NOMO-1 treated with DMSO at 0.1 percent for 48 hours (cell line): Measurements from ENCODE around the gene NDRG3.
A peak's percentile ranks its signal among the peaks of the same experiment; 100 is the strongest.

Experiments
- DNase-seq: peaks from one replicate; lab custom pipeline; 2025; ENCODE audit not compliant: unreplicated experiment; lab: John Stamatoyannopoulos, UW

NDRG3 gene

GRCh38 chr20:36761125-36761524 lies 15.2 kb upstream of the NDRG3 start:
- no peak for DNase-seq

DNA sequence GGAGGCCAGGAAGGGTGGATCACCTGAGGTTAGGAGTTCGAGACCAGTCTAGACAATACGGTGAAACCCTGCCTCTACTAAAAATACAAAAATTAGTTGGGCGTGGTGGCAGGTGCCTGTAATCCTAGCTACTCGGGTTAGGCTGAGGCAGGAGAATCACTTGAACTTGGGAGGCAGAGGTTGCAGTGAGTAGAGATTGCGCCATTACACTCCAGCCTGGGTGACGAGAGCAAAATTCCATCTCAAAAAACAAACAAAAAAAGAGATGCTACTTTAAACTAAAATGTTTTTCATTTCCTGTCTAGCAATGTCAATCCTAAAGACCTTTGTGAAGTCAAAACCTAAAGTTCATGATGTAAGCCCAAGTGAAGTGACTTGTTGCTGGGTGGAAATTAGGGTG lies 14.8 kb upstream of the NDRG3 start:
- no peak for DNase-seq

DNA sequence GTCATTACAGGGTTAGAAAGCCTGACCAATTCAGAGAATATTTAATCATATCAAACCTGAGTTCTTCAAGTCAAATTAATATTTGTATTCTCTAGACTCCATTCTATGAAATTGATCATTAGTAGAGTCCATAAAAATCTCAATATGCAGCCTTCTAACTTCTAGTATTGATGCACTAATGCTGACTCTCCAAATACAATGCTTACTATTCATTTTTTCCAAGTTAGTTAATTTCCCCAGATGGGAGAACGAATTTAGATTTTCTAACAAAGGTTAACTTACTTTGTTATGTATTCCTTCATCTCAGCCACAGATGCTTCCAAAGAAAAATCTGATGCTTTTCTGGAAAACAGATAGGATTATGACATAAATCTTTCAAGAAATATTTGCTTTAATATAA lies 12.4 kb upstream of the NDRG3 start:
- no peak for DNase-seq

- no peak for DNase-seq
Measured at GRCh38 chr20:36756496-36756895, 10.6 kb upstream of the NDRG3 start.

DNA sequence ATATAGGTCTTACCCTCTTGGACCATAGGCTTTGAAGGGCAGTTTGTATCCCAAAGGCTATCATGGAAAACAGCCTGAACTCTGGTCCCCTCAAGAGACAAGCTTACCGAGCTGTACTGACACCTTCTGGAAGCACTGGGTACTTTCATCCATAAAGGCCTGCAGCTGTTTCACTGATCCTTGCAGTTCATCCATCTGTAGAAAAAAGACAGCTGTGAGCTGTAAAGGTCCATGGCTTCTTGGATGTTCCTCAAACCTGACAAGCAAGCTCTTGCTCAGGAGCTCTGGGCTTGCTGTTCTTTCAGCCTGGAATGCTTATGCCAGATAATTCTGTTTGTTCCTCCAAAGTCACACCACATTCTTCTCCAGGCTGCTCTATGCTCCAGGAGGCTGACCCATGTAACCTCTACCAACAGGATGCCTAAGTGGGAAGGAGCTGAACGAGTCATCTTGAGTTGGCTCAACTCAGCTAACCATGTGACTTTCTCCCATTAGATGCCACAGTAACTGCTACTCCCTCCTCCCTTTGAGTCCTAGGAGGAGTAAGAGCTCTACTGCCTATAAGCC lies 8.8 kb upstream of the NDRG3 start:
- DNase-seq: peak; percentile 32

- no peak for DNase-seq
Measured at GRCh38 chr20:36752582-36752981, 6.7 kb upstream of the NDRG3 start.

- peak; percentile 10 for DNase-seq
Measured at GRCh38 chr20:36745234-36745926, 510 bp downstream of the NDRG3 start.

GRCh38 chr20:36744764-36745191 lies 1.1 kb downstream of the NDRG3 start:
- DNase-seq: no peak

DNA sequence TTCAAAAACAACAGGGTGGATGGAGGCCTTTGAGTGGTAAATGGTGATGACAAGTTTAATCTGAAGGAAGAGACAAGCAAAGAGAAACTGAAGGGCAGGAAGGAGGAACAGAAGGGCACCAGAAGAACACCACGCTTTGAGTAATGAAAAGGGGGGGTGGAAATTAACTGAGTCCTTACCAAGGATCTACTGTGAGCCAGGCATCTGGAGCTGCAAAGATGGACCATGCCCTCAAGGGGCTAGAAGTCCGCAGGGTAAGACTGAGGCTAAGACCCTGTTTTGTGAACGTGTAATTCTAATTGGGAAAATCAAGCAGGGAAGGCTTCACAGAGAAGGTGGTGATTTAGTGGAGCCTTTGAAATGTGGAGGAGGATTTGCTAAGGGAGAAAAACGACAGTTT lies 1.6 kb downstream of the NDRG3 start:
- no peak for DNase-seq

DNA sequence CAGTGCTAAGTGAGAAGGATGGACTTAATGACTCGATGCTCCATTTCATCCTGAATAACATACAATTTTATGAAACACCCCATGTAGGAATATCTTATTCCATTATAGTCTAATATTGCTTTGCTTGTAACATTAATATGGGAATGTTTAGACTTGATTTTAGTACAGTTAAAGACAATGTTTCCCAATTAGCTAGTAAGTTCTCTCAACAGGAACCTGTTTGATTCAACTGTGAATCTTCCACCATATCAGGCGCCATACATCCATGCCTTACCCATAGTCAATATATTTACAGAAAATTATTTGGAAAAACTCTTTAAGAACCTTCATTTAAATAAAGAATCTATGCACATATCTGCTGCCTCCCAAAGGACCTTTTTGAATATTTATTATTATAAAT lies 3.3 kb downstream of the NDRG3 start:
- DNase-seq: no peak

GRCh38 chr20:36741072-36741471 lies 4.8 kb downstream of the NDRG3 start:
- DNase-seq: no peak

- no peak for DNase-seq
Measured at GRCh38 chr20:36737183-36737499, 8.7 kb downstream of the NDRG3 start.

GRCh38 chr20:36736451-36737182 lies 9.3 kb downstream of the NDRG3 start:
- no peak for DNase-seq

DNA sequence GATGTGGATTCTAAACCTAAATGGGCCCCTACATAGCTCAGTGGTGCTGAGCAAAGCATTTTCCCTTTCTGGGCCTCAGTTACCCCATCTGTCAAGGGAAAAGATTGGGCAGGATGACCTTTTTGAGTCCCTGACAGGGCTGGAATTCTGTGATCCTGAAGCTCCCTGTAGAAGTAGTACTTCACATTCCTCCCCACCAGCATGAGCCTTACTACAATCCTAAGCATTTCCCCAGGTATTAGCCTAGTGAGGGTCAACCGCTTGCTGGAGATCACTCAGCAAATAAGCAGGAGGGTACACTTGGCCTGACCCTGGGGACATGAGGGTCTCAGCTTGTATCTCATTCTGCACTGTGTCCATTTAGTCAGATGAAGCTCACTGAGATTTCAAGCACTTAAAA lies 13.4 kb downstream of the NDRG3 start:
- no peak for DNase-seq

DNA sequence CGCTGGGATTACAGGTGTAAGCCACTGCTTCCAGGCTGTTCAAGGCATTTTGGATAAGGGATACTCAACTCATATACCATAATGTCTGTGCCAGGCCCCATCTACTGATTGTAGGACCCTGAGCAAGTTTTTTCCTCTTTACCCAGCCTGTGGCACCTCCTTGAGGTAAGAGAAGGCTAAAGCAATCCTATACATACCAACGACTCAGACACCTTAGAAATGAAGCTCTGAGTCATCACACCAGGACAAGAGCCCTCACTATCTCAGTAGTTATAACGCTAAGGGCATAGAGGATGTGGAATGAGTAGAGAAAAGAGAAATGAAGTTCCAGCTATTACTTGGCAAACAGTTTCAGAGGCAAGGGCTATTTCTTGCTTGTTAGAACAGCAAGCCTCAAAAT lies 16.9 kb downstream of the NDRG3 start:
- peak; percentile 24 for DNase-seq

DNA sequence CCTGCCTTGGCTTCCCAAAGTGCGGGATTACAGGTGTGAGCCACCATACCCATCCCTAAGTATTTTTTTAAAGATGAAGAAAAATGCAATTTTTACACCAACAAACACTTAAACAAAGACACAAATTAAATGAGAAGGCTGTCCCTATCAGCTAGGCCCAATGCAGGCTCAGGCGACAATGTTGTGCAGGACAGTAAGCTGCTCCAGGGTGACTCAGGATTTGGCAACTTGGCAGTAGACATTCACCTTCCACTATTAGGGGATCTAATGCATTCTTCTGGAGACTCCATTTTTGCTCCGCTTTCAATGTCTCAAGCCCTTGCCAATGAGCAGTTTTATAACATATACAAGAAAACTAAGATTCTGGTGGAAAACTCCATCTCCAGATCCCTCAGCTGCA lies 19.7 kb downstream of the NDRG3 start:
- DNase-seq: no peak

DNA sequence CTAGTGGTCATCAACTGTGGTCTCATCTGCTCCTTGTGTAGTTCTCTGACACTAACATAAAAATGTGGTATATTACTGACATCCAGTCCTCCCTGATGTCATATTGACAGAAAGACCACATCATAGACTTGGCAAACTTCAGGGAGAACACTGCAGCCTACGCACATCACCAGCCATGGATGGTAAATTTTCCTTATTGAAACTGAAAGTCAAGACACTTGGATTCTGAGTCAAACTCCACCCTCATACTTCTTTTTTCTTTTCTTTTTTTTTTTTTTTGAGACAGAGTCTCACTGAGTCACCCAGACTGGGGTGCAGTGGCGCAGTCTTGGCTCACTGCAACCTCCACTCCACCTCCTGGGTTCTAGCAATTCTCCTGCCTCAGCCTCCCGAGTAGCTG lies 25.4 kb downstream of the NDRG3 start:
- DNase-seq: no peak

- DNase-seq: no peak
Measured at GRCh38 chr20:36717657-36718056, 28.2 kb downstream of the NDRG3 start.

DNA sequence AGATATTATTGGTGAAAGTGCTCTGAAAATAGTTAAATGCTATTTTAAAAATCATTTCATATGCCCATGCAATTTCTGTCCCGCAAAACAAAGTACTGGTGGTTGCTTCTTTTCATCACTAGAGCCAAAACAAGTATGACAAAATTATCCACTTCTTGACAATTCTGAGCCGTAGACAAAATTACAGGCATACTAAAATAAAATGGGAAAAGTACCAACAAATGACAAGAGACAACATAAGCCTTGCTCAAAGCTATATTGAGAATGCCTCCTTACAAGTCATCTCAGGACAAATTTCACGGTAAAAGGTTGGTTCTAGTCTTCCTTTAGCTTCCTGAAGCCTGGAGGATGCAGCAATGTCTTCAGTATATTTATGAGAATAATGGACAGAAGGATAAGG lies 28.9 kb downstream of the NDRG3 start:
- no peak for DNase-seq

DNA sequence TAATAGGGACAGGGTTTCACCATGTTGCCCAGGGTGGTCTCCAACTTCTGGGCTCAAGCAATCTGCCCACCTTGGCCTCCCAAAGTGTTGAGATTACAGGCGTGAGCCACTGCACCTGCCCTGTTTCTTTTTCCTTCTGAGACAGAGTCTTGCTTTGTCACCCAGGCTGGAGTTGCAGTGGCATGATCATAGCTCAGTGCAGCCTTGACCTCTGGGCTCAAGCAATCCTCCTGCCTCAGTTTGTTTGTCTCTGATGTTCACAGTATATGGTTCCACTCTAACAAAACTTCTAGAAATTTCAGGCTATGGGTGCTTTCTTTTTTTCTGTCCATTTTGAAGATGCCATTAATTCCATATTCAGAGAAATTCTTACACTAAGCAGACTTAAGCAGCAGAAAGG lies 33.1 kb downstream of the NDRG3 start:
- DNase-seq: no peak

DNA sequence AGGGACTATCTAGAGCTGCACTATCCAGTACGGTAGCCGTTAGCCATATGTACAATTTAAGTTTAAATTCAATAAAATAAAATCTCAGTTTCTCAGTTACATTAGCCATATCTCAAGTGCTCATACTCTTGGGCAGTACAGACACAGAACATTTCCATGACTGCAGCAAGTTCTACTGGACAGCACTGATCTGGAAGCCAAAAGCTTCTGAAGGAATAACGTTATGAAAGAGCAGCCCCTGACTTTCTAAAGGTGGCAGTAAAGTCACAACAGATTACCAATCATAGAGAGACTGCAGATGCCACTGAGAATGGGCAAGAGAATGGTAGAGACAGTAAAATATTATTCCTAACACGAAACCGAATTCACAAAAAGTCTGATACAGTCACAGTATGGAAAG lies 36.8 kb downstream of the NDRG3 start:
- no peak for DNase-seq

DNA sequence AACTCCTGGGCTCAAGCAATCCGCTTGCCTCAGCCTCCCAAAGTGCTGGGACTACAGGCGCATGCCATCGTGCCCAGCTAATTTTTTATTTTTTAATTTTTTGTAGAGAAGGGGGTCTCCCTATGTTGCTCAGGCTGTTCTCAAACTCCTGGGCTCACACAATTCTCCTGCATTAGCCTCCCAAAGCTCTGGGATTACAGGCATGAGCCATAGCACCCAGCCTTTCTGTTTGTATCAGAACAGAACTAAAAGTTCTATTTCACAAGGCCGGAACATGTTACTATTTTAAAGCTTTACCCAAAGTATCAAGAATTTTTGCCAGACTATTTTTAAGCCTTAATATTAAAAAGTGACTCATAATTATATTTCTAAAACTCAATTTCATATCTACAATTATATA lies 42.4 kb downstream of the NDRG3 start:
- DNase-seq: no peak

GRCh38 chr20:36700438-36700837 lies 45.5 kb downstream of the NDRG3 start:
- DNase-seq: no peak
